HG02938 (cell line): ENCODE results near the gene GTF2I.
"Not testable (repeated sequence)": the region's sequence is repeated elsewhere in the genome, so short reads cannot be mapped to it uniquely, and the experiment has no call there.

Experiments used
- ATAC-seq: cut with Tn5 transposase; IDR thresholded peaks from one replicate; pipeline ENCODE4 v1.9.1; 2021; ENCODE audit warnings: mild to moderate bottlenecking, moderate library complexity; ENCODE audit not compliant: unreplicated experiment

GTF2I gene

GRCh38 chr7:74656441-74656836 lies 1.1 kb upstream of the GTF2I start:
- no peak for ATAC-seq

- ATAC-seq, result peak; percentile 63
These were observed 454 bp upstream of the GTF2I start for GRCh38 chr7:74656837-74657691.

- ATAC-seq, result peak; percentile 35
These were observed 873 bp downstream of the GTF2I start for GRCh38 chr7:74658178-74659004.

- ATAC-seq, result not testable (repeated sequence)
These were observed 2.7 kb downstream of the GTF2I start for GRCh38 chr7:74660202-74660601.

GRCh38 chr7:74661836-74662794 lies 4.6 kb downstream of the GTF2I start:
- ATAC-seq, result not testable (repeated sequence)

GRCh38 chr7:74665296-74665938 lies 7.9 kb downstream of the GTF2I start:
- no peak for ATAC-seq

GRCh38 chr7:74667013-74667412 lies 9.5 kb downstream of the GTF2I start:
- ATAC-seq, result not testable (repeated sequence)

GRCh38 chr7:74667520-74667919 lies 10.0 kb downstream of the GTF2I start:
- ATAC-seq, result not testable (repeated sequence)

GRCh38 chr7:74671602-74672001 lies 14.1 kb downstream of the GTF2I start:
- no peak for ATAC-seq

- ATAC-seq, result no peak
These were observed 14.9 kb downstream of the GTF2I start for GRCh38 chr7:74672343-74672915.

- ATAC-seq, result no peak
These were observed 16.6 kb downstream of the GTF2I start for GRCh38 chr7:74674166-74674565.

GRCh38 chr7:74682829-74683228 lies 25.3 kb downstream of the GTF2I start:
- no peak for ATAC-seq

- no peak for ATAC-seq
These were observed 26.3 kb downstream of the GTF2I start for GRCh38 chr7:74683799-74684198.

- no peak for ATAC-seq
These were observed 27.0 kb downstream of the GTF2I start for GRCh38 chr7:74684473-74684872.

GRCh38 chr7:74684921-74685320 lies 27.4 kb downstream of the GTF2I start:
- ATAC-seq, result no peak

- no peak for ATAC-seq
These were observed 33.0 kb downstream of the GTF2I start for GRCh38 chr7:74690474-74690873.

- not testable (repeated sequence) for ATAC-seq
These were observed 46.9 kb downstream of the GTF2I start for GRCh38 chr7:74704419-74704818.

- no peak for ATAC-seq
These were observed 49.7 kb downstream of the GTF2I start for GRCh38 chr7:74707238-74707637.

- ATAC-seq, result no peak
These were observed 51.2 kb downstream of the GTF2I start for GRCh38 chr7:74708569-74709275.
